ENCODE data around the gene SDR42E1.

DNA sequence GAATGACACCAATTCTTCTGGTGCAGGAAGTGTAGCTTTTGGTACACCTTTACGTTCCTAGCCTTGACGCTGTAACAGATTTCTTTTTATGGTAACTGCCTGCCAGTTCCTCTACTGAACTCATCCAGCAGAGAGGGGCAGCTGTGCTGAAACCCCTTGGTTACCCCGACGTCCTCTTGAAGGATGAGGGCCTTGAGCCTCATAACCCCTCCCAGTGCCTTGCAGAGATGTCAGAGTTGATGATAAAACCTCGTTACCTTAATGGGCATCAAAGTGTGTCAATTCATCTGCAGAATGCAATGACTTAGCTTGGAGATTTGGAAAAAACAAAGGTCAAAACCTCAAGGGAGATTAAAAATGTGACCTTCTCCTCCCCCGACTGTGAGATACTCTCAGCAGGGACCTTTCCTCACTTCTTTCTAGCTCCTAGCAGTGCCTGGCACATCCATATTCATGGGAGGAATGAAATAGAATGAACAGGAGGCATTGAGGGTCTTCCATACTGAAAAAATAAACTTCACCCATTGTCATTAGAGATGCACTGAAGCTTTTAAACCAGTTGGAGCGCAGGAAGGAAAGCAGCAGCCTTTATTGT lies 69.2 kb downstream of the SDR42E1 start:
- TF ChIP-seq, protein P1, sequence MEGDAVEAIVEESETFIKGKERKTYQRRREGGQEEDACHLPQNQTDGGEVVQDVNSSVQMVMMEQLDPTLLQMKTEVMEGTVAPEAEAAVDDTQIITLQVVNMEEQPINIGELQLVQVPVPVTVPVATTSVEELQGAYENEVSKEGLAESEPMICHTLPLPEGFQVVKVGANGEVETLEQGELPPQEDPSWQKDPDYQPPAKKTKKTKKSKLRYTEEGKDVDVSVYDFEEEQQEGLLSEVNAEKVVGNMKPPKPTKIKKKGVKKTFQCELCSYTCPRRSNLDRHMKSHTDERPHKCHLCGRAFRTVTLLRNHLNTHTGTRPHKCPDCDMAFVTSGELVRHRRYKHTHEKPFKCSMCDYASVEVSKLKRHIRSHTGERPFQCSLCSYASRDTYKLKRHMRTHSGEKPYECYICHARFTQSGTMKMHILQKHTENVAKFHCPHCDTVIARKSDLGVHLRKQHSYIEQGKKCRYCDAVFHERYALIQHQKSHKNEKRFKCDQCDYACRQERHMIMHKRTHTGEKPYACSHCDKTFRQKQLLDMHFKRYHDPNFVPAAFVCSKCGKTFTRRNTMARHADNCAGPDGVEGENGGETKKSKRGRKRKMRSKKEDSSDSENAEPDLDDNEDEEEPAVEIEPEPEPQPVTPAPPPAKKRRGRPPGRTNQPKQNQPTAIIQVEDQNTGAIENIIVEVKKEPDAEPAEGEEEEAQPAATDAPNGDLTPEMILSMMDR (IDR thresholded peaks at IDR 0.05 in 8 of 11, conservative IDR thresholded peaks at IDR 0.05 in 3 of 11): no peak
- no peak for TF ChIP-seq POLR2AphosphoS5 (IDR thresholded peaks at IDR 0.05)
- no peak for TF ChIP-seq POLR2A (IDR thresholded peaks at IDR 0.05)

Measured in spleen (tissue), 7 donors.